Measurements from ENCODE around the gene NIM1K. TPM values are rescaled to one million over a fixed set of nuclear protein-coding genes. Genes with fewer than 3 reads are reported as not detected.
A peak's percentile ranks its signal among the peaks of the same experiment; 100 is the strongest.

Gene NIM1K
- total RNA-seq, 1 experiment from 2014 or later: 0.07 TPM

GRCh38 chr5:43171451-43171850 is 20.6 kb upstream of the NIM1K start:
- peaks cover 30% of the 10 kb centered on the region for H3K36me3 Mint-ChIP-seq
- no peak for ATAC-seq
- ChIA-PET CTCF (no interaction called here), POLR2A (no interaction called here)
- H3K27ac Mint-ChIP-seq: peak overlapping the region; percentile 88; the same call in 1 of the 2 replicates
- DNase-seq (ENCODE audit: low spot score): no peak
- peaks cover 14% of the 10 kb centered on the region for H3K4me1 Mint-ChIP-seq
- H3K9me3 Mint-ChIP-seq: no peaks in the 10 kb centered on the region
- H3K27me3 Mint-ChIP-seq (ENCODE audit: low read depth): no peaks in the 10 kb centered on the region
- H3K4me3 Mint-ChIP-seq: no peak overlapping the region
- TF ChIP-seq ZSCAN18 (CRISPR knock-in tag; IDR thresholded peaks at IDR 0.05) (no peak), CTCF (IDR thresholded peaks at IDR 0.05) (no peak), ZNF138 (CRISPR knock-in tag; conservative IDR thresholded peaks at IDR 0.05) (no peak), ZNF219 (CRISPR knock-in tag; IDR thresholded peaks at IDR 0.05; ENCODE audit: borderline replicate concordance) (no peak), ZBTB21 (CRISPR knock-in tag; IDR thresholded peaks at IDR 0.05; ENCODE audit: borderline replicate concordance) (no peak), OVOL2 (CRISPR knock-in tag; IDR thresholded peaks at IDR 0.05; ENCODE audit: borderline replicate concordance) (no peak), NR1H2 (CRISPR knock-in tag; IDR thresholded peaks at IDR 0.05) (no peak), ZNF281 (CRISPR knock-in tag; IDR thresholded peaks at IDR 0.05) (no peak), ATF2 (CRISPR knock-in tag; IDR thresholded peaks at IDR 0.05; ENCODE audit: borderline replicate concordance, low read depth) (no peak), ARID4B (CRISPR knock-in tag; IDR thresholded peaks at IDR 0.05; ENCODE audit: borderline replicate concordance) (no peak), SMAD3 (CRISPR knock-in tag; IDR thresholded peaks at IDR 0.05; ENCODE audit: borderline replicate concordance) (no peak), USF1 (CRISPR knock-in tag; IDR thresholded peaks at IDR 0.05) (no peak), IRF2 (CRISPR knock-in tag; IDR thresholded peaks at IDR 0.05; ENCODE audit: borderline replicate concordance, low read depth) (no peak), E2F1 (CRISPR knock-in tag; IDR thresholded peaks at IDR 0.05) (no peak), ZNF317 (CRISPR knock-in tag; IDR thresholded peaks at IDR 0.05; ENCODE audit: borderline replicate concordance, low read depth) (no peak), ATF6 (CRISPR knock-in tag; IDR thresholded peaks at IDR 0.05) (no peak)
